ENCODE data around the gene GTF3C1.

The GTF3C1 gene

GRCh38 chr16:27526180-27526579 is 23.5 kb downstream of the GTF3C1 start:
- no peak for DNase-seq (ENCODE audit: extremely low read depth, low read depth)
- TF ChIP-seq, protein P1, sequence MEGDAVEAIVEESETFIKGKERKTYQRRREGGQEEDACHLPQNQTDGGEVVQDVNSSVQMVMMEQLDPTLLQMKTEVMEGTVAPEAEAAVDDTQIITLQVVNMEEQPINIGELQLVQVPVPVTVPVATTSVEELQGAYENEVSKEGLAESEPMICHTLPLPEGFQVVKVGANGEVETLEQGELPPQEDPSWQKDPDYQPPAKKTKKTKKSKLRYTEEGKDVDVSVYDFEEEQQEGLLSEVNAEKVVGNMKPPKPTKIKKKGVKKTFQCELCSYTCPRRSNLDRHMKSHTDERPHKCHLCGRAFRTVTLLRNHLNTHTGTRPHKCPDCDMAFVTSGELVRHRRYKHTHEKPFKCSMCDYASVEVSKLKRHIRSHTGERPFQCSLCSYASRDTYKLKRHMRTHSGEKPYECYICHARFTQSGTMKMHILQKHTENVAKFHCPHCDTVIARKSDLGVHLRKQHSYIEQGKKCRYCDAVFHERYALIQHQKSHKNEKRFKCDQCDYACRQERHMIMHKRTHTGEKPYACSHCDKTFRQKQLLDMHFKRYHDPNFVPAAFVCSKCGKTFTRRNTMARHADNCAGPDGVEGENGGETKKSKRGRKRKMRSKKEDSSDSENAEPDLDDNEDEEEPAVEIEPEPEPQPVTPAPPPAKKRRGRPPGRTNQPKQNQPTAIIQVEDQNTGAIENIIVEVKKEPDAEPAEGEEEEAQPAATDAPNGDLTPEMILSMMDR (IDR thresholded peaks at IDR 0.05; ENCODE audit: low read depth, low read length, missing control alignments), result no peak

GRCh38 chr16:27522173-27522707 is 27.5 kb downstream of the GTF3C1 start:
- TF ChIP-seq, protein P1 (IDR thresholded peaks at IDR 0.05; ENCODE audit: low read depth, low read length, missing control alignments), result no peak
- no peak for DNase-seq (ENCODE audit: extremely low read depth, low read depth)
- H3K4me3 ChIP-seq (replicated peaks; ENCODE audit: low read depth, low read length), result no peak overlapping the region

More at GRCh38 chr16:27526180-27526579, 23.5 kb downstream of the GTF3C1 start:
- no peak overlapping the region for H3K4me3 ChIP-seq (replicated peaks; ENCODE audit: low read depth, low read length)

DNA sequence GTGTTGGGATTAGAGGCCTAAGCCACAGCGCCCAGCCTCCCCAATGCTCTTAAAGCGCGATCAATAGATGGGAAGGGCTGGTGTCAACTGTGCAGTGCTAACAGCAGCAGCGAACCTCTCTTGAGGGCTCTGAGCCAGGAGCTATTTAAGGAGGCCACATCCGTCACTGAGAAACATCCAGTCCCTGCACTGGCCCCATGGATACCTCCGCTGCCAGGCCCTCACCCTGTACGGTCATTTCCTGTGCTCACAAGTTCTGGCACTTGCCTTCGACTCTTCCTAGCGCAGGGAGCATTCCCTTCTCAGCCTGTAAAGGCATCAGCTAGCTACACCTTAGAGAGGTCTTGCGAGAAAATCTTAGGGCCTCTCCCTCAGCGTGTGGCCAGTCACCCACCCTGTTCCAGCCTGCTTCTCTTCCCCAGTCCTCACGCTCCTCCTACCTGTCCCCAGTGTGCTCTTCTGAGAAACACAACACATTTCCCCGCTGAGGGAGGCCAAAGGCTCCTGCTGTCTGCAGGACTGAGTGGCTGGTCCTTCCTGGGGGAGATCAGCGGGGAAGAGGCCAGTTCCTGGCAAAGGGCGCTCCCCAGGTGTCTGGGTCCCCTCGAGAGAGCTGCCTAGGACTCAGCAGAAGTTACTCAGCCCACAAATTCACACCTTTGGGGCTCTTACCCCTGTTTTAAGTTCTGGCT is 28.6 kb downstream of the GTF3C1 start:
- TF ChIP-seq, protein P1 (IDR thresholded peaks at IDR 0.05; ENCODE audit: low read depth, low read length, missing control alignments), result no peak
- no peak overlapping the region for H3K4me3 ChIP-seq (replicated peaks; ENCODE audit: low read depth, low read length)
- DNase-seq (ENCODE audit: extremely low read depth, low read depth), result no peak

DNA sequence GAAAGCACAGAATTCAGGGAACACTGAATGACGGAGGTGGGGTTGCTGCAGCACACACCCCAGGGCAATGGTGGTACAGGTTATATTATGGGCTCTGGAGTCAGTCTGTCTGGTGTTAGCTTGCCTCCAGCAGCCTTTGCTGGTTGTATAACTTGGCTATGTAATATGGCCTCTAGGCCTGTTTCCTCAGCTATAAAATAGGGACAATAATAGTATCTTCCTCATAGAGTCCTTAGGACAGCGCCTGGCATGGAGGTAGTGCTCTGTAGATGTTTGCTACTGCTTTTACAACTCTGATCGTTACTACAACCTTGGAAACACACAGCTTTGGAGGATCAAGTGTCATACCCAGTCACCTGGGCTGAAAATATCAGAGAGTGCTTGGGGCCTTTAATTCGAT is 31.5 kb downstream of the GTF3C1 start:
- TF ChIP-seq, protein P1 (IDR thresholded peaks at IDR 0.05; ENCODE audit: low read depth, low read length, missing control alignments), result no peak
- DNase-seq (ENCODE audit: extremely low read depth, low read depth), result no peak

GRCh38 chr16:27517664-27518063 is 32.0 kb downstream of the GTF3C1 start:
- TF ChIP-seq, protein P1 (IDR thresholded peaks at IDR 0.05; ENCODE audit: low read depth, low read length, missing control alignments), result no peak
- H3K4me3 ChIP-seq (replicated peaks; ENCODE audit: low read depth, low read length), result no peak overlapping the region
- DNase-seq (ENCODE audit: extremely low read depth, low read depth), result no peak

More for the DNA sequence above, 31.5 kb downstream of the GTF3C1 start:
- no peak overlapping the region for H3K4me3 ChIP-seq (replicated peaks; ENCODE audit: low read depth, low read length)

DNA sequence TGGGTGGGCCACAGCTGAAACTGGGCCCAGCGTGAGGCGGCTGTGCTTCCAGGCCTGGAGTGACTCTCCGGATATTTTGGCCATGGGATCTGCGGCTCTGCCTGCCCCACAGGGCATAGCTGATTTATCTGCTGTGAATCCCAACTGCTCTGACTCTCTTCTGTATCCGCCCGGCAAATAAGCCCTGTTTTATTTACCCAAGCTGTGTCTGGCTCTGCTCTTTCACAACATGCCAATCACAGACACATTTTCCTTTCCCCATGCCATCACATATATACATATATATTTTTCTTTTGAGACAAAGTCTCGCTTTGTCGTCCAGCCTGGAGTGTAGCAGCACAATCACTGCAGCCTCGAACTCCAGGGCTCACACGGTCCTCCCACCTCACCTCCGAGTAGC is 33.3 kb downstream of the GTF3C1 start:
- DNase-seq (ENCODE audit: extremely low read depth, low read depth), result no peak
- TF ChIP-seq, protein P1 (IDR thresholded peaks at IDR 0.05; ENCODE audit: low read depth, low read length, missing control alignments), result no peak
- H3K4me3 ChIP-seq (replicated peaks; ENCODE audit: low read depth, low read length), result no peak overlapping the region

Measured in HFF-Myc (cell line).